A673 (cell line): ENCODE results near the gene NKX6-1.

Experiments used
- EZH2 ChIP-seq: fragments of 200-600 bp; sonication (generic); IDR thresholded peaks from 2 replicates; pipeline ENCODE4 v1.6.1; 2017; ENCODE audit warnings: borderline replicate concordance, low read depth, mild to moderate bottlenecking, mixed read lengths, antibody characterized with exemption, low read length; ENCODE audit not compliant: poor library complexity, severe bottlenecking
- TF ChIP-seq, protein P1 (sequence below): fragments of 300-800, 200-600 bp; sonication (generic); conservative IDR thresholded peaks from 2 replicates; pipeline ENCODE4 v1.5.1; 2017; ENCODE audit warnings: low read depth, mild to moderate bottlenecking, antibody characterized with exemption, low read length, moderate library complexity, mixed read lengths

DNA sequence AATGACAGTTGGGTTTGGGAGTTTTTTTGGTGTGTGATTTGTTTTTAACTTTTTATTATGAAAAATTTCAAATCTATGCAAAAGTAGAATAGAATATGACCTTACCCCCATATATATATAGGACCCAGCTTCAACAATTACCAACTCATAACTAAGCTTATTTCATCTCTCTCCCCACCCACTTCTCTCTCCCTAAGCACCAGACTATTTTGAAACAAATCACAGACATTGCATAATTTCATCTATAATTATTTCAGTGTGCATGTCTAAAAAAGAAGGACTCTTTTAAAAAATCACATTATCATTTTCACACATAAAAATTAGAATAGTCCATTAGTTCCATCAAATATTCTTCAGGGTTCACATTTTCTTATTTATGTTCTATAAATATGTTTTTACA, 28.3 kb upstream of the NKX6-1 start:
- TF ChIP-seq, protein P1, sequence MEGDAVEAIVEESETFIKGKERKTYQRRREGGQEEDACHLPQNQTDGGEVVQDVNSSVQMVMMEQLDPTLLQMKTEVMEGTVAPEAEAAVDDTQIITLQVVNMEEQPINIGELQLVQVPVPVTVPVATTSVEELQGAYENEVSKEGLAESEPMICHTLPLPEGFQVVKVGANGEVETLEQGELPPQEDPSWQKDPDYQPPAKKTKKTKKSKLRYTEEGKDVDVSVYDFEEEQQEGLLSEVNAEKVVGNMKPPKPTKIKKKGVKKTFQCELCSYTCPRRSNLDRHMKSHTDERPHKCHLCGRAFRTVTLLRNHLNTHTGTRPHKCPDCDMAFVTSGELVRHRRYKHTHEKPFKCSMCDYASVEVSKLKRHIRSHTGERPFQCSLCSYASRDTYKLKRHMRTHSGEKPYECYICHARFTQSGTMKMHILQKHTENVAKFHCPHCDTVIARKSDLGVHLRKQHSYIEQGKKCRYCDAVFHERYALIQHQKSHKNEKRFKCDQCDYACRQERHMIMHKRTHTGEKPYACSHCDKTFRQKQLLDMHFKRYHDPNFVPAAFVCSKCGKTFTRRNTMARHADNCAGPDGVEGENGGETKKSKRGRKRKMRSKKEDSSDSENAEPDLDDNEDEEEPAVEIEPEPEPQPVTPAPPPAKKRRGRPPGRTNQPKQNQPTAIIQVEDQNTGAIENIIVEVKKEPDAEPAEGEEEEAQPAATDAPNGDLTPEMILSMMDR, result no peak
- TF ChIP-seq EZH2, result no peak
